ENCODE data around the gene LDB3.
A peak's percentile ranks its signal among the peaks of the same experiment; 100 is the strongest.

LDB3 gene

DNA sequence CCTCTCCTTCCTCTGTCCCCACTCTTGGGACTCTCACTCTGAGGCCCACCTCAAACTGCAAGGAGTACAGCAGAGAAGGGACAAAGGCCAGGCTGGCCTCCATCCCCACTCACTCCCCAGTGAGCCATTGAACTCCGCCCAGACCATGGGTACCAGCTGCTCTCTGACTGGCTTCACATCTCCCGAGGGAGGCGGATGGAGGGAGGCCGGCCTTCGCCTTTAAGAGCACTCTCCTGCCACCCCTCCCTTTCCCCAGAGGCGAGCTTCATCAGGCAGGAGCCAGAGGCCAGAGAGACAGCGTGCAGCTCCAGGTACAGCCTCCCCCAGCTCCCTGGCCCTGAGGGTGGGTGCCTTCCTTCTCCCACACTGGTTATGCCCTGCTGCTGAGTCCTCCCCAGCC, 1.8 kb upstream of the LDB3 start:
- no peaks in the 10 kb centered on the region for H3K27me3 ChIP-seq
- H3K27ac ChIP-seq, result no peak overlapping the region
- H3K36me3 ChIP-seq, result no peaks in the 10 kb centered on the region
- no peak overlapping the region for H3K4me3 ChIP-seq
- TF ChIP-seq Cebpa-rat (IDR thresholded peaks at IDR 0.05), result no peak
- H3K9me3 ChIP-seq (replicated peaks in 1 of 11), result no peaks in the 10 kb centered on the region
- peak overlapping the region in 8 of 11 experiments; percentile 4 to 93 (median 84); a peak in 12 of 22 replicates for H3K4me2 ChIP-seq
- peaks cover 10 to 80% (median 64%) of the 10 kb centered on the region in 10 experiments; a peak in 19 of 20 replicates for H3K4me1 ChIP-seq
- peaks cover 0 to 31% (median 0%) of the 10 kb centered on the region in 11 experiments; a peak in 5 of 22 replicates for H4K20me1 ChIP-seq
- H3K9ac ChIP-seq, result no peak overlapping the region

GRCh38 chr10:86667421-86668181, 710 bp upstream of the LDB3 start:
- Histone ChIP-seq H3K4me3 (no peak overlapping the region), H3K27me3 (peaks cover 0 to 3% (median 0%) of the 10 kb centered on the region in 11 experiments; a peak in 1 of 22 replicates), H4K20me1 (peaks cover 0 to 34% (median 0%) of the 10 kb centered on the region in 11 experiments; a peak in 5 of 22 replicates), H3K36me3 (no peaks in the 10 kb centered on the region), H3K27ac (no peak overlapping the region), H3K4me1 (peaks cover 13 to 82% (median 74%) of the 10 kb centered on the region in 10 experiments; a peak in 19 of 20 replicates), H3K4me2 (peak overlapping the region; percentile 42 to 93 (median 77); a peak in 20 of 22 replicates), H3K9ac (no peak overlapping the region), H3K9me3 (replicated peaks in 1 of 11) (no peaks in the 10 kb centered on the region)
- TF ChIP-seq Cebpa-rat (IDR thresholded peaks at IDR 0.05), result no peak

- no peaks in the 10 kb centered on the region for H3K36me3 ChIP-seq
- H3K9me3 ChIP-seq (replicated peaks in 1 of 11), result no peaks in the 10 kb centered on the region
- peaks cover 0 to 45% (median 0%) of the 10 kb centered on the region in 11 experiments; a peak in 3 of 22 replicates for H4K20me1 ChIP-seq
- H3K4me1 ChIP-seq, result peaks cover 25 to 100% (median 96%) of the 10 kb centered on the region in 10 experiments
- H3K27me3 ChIP-seq, result peaks cover 0 to 6% (median 0%) of the 10 kb centered on the region in 11 experiments; a peak in 1 of 22 replicates
- H3K9ac ChIP-seq, result no peak overlapping the region
- TF ChIP-seq Cebpa-rat (IDR thresholded peaks at IDR 0.05), result no peak
- H3K27ac ChIP-seq, result no peak overlapping the region
- H3K4me2 ChIP-seq, result peak overlapping the region in 8 of 11 experiments; percentile 2 to 93 (median 84); a peak in 11 of 22 replicates
- H3K4me3 ChIP-seq, result no peak overlapping the region
Observed at GRCh38 chr10:86670290-86670811, 2.0 kb downstream of the LDB3 start.

GRCh38 chr10:86670876-86671275, 2.6 kb downstream of the LDB3 start:
- Histone ChIP-seq H3K27ac (no peak overlapping the region), H3K36me3 (no peaks in the 10 kb centered on the region), H3K4me1 (peaks cover 25 to 100% (median 95%) of the 10 kb centered on the region in 10 experiments), H3K27me3 (peaks cover 0 to 6% (median 0%) of the 10 kb centered on the region in 11 experiments; a peak in 1 of 22 replicates), H4K20me1 (peaks cover 0 to 45% (median 0%) of the 10 kb centered on the region in 11 experiments; a peak in 3 of 22 replicates), H3K9me3 (replicated peaks in 1 of 11) (no peaks in the 10 kb centered on the region), H3K4me2 (peak overlapping the region in 8 of 11 experiments; percentile 2 to 93 (median 88); a peak in 11 of 22 replicates), H3K4me3 (no peak overlapping the region), H3K9ac (no peak overlapping the region)
- TF ChIP-seq Cebpa-rat (IDR thresholded peaks at IDR 0.05), result no peak

GRCh38 chr10:86671419-86671818, 3.1 kb downstream of the LDB3 start:
- Histone ChIP-seq H4K20me1 (peaks cover 0 to 45% (median 0%) of the 10 kb centered on the region in 11 experiments; a peak in 3 of 22 replicates), H3K4me2 (peak overlapping the region in 8 of 11 experiments; percentile 63 to 93 (median 88); a peak in 14 of 22 replicates), H3K9ac (no peak overlapping the region), H3K27ac (no peak overlapping the region), H3K36me3 (no peaks in the 10 kb centered on the region), H3K9me3 (replicated peaks in 1 of 11) (no peaks in the 10 kb centered on the region), H3K27me3 (peaks cover 0 to 6% (median 0%) of the 10 kb centered on the region in 11 experiments; a peak in 1 of 22 replicates), H3K4me3 (no peak overlapping the region), H3K4me1 (peaks cover 25 to 100% (median 91%) of the 10 kb centered on the region in 10 experiments)
- TF ChIP-seq Cebpa-rat (IDR thresholded peaks at IDR 0.05), result no peak

GRCh38 chr10:86671985-86672710, 3.8 kb downstream of the LDB3 start:
- no peaks in the 10 kb centered on the region for H3K9me3 ChIP-seq (replicated peaks in 1 of 11)
- no peaks in the 10 kb centered on the region for H3K36me3 ChIP-seq

DNA sequence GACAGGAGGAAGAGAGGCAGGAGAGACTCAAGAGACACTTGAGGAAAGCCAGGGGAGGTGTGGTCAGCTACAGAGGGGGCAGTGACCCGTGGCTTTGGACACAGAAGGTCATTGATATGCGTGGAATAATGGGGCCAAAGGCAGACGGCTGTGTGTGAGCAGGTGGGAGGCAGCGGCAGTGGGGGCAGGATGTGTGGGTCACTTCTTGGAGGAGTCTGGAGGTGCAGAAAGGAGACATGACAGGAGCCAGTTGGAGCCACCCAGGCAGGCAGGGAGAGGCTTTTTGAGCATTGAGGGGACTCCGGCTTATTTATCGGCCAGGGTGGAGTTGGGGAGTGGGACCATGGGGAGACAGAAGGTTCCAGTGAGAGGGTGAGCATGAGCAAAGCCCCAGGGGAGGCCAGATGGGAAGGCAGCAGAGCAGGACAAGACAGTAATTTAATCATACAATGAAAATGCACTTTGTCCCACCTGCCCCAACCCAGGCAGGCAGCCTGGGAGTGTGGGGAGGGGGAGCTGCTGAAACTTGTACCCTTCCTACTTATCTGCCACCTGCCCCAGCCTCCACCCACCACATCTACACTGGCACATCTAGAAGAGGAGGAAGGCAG, 5.0 kb downstream of the LDB3 start:
- H3K9ac ChIP-seq, result peak overlapping the region in 4 of 11 experiments; percentile 10 to 50 (median 18); a peak in 4 of 22 replicates
- no peak for TF ChIP-seq Cebpa-rat (IDR thresholded peaks at IDR 0.05)

More at GRCh38 chr10:86671985-86672710, 3.8 kb downstream of the LDB3 start:
- Histone ChIP-seq H3K4me1 (peaks cover 25 to 99% (median 84%) of the 10 kb centered on the region in 10 experiments), H3K4me2 (peak overlapping the region; percentile 36 to 93 (median 86); a peak in 20 of 22 replicates), H3K4me3 (no peak overlapping the region; a peak in 1 of 20 replicates), H3K9ac (peak overlapping the region in 5 of 11 experiments; percentile 2 to 50 (median 11); a peak in 5 of 22 replicates), H3K27ac (peak overlapping the region in 2 of 11 experiments; percentile 23 to 42; a peak in 1 of 22 replicates), H4K20me1 (peaks cover 0 to 45% (median 0%) of the 10 kb centered on the region in 11 experiments; a peak in 3 of 22 replicates), H3K27me3 (peaks cover 0 to 6% (median 0%) of the 10 kb centered on the region in 11 experiments; a peak in 1 of 22 replicates)
- no peak for TF ChIP-seq Cebpa-rat (IDR thresholded peaks at IDR 0.05)

More for the DNA sequence above, 5.0 kb downstream of the LDB3 start:
- H3K4me2 ChIP-seq, result peak overlapping the region; percentile 5 to 93 (median 86); a peak in 21 of 22 replicates
- peaks cover 20 to 94% (median 72%) of the 10 kb centered on the region in 10 experiments for H3K4me1 ChIP-seq
- peak overlapping the region in 2 of 11 experiments; percentile 1 to 23; a peak in 1 of 22 replicates for H3K27ac ChIP-seq
- H3K36me3 ChIP-seq, result no peaks in the 10 kb centered on the region
- peaks cover 0 to 45% (median 0%) of the 10 kb centered on the region in 11 experiments; a peak in 3 of 22 replicates for H4K20me1 ChIP-seq
- peaks cover 0 to 6% (median 0%) of the 10 kb centered on the region in 11 experiments; a peak in 1 of 22 replicates for H3K27me3 ChIP-seq
- no peaks in the 10 kb centered on the region for H3K9me3 ChIP-seq (replicated peaks in 1 of 11)
- no peak overlapping the region; a peak in 2 of 20 replicates for H3K4me3 ChIP-seq

All from BLaER1 treated with 17β-estradiol and CSF1 and Interleukin-3, amounts not matched to agents 10 nM and 100 nM (cell line).